RCC 7860 (cell line): Measurements from ENCODE around the gene AKAP8.
"Not testable (repeated sequence)": the region's sequence is repeated elsewhere in the genome, so short reads cannot be mapped to it uniquely, and the experiment has no call there.

ENCODE experiments used
- DNase-seq: peaks from one replicate; pipeline ENCODE4 v3.0.0-alpha.2; 2015; ENCODE audit warnings: low spot score
- FAIRE-seq: peaks from 2 replicates; lab custom pipeline; 2012; peaks lifted over from hg19 to GRCh38; lab: Jason Lieb, UNC

AKAP8 gene

DNA sequence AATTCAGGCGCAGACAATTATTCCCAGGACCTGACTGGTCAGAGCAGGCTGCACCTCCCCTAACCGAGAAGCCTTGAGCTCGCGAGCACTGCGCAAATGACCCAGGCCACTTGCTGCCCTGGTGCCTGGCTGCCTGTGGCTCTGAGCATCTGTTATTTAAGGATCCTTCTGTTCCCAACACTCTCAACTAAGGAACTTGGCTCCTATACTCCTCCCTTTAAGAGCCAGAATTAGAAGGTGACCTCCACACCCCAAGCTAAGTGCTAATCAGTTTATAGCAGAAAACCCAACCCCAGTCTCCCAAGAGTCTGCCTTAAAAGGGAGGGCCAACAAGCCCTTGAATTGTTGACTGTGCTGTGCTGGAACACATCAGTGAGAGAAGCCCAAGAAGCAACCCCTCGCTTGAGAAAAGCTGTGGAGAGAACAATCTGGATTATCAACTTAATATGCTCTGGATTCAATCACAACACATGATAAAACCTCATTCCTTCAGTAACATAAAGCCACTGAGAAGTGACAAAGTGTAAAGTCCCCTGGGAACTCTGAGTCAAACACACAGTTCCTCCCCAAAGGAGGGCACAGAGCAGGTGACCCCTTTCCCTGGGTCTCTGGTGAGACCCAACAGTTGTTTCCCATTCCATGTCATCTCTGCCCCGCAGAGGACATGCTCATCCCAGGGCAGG, 24.7 kb upstream of the AKAP8 start:
- DNase-seq (no peak), FAIRE-seq (no peak)

DNA sequence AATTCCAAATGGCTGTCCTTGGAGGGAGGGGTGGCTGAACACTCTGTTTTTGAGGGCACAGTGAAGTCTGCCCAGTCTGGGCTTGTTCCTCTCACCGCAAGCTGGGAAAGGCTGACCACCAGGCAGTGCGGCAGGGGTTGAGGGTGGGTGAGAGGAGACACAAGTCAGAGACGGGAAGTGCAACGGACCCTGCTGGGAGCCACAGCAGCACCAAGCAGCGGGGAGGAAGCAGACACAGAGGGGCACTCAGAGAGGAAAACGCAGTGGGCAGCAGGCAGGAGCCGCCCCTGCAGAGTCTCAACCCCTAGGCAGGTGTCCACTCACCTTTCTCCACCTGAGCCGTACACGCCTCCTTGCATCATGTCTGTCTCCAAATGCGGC, 23.6 kb upstream of the AKAP8 start:
- FAIRE-seq (no peak), DNase-seq (no peak)

DNA sequence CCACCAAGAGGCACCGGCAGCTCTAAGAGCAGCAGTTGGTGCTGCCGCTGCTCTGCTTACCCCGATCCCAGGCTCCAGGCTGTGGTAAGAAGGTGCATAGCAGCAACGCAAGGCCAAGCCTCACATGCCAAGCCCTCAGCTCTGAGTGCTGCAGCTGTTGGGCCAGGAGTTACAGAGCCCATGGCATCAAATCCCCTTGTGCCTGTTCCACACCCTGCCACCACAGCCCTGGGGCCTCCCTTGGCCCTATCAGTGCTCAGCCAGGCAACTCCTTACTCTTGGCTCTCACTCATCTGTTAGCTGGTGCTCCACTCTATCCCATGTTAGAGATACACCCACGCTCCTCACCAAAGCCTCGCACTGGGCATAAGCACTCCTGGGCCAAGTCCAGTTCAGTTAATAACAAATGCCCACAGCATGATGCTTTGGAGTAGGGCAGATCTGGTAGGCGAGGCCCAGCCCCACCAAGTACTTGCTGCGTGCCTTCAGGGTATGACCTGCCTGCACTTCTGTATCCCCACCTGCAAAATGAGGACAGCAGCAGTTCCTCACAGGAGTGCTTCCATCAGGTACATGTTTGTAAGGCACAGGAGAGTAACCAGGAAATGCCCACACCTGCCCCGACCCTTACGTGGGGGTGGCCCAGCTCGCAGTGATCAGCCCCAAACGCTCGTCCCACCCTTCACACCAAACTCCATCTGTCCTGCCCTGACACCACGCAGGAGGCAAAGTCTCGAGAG, 23.0 kb upstream of the AKAP8 start:
- DNase-seq (no peak), FAIRE-seq (no peak)

DNA sequence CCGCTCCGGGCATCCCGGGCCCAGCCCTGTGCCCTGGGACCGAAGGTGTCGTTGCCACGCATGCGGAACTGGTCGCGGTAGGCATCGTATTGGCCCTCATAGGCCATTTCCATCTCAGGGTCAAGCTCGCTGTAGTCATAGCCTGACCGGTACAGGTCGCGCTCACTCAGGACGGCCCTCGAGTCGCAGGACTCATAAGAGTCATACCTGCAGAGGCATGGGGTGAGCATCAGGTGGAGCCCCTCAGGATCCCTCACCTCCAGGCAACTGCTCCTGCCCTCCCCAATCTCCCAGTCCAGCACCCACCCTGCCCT, 21.8 kb upstream of the AKAP8 start:
- no peak for DNase-seq
- FAIRE-seq: no peak

DNA sequence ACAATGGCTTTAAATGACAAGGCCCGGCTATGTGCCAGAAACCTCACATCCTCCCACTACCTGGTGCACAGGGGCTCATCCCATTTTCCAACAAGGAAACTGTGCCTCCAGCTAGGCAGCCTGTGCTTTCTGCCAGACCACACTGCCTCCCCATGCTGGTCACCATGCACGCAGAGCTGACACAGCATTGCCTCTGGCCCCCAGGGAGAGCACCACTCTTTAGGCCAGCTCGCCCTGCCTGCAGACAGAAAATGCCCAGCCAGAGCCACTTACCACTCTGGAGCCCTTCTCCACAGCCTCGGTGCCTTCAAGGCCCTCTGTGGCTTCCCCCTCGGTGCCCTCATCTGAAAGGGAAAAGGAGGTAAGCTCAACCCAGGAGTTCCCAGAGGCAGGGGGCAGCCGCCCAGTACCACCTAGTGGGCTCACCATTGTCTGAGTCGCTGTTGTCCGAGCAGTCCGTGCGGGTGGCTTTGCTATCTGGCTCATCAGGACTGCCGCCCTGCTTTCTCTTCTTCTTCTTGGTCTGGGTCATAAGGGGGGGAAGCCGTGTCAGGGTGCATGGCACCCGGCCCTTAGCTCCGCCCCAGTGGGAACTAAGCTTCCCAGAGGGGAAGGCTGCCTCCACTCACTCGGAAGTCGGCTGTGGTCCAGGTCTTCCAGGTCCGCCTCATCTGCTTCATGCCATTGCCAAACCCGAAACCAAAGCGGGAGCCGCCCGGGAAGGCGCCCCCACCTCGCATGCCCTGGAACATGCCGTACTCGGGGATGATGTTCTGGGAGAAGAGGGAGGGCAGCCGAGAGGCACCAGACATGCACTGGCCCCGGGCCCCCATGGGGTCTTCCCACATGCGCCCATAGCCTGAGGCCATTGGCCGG, 21.2 kb upstream of the AKAP8 start:
- DNase-seq: no peak
- FAIRE-seq: no peak

DNA sequence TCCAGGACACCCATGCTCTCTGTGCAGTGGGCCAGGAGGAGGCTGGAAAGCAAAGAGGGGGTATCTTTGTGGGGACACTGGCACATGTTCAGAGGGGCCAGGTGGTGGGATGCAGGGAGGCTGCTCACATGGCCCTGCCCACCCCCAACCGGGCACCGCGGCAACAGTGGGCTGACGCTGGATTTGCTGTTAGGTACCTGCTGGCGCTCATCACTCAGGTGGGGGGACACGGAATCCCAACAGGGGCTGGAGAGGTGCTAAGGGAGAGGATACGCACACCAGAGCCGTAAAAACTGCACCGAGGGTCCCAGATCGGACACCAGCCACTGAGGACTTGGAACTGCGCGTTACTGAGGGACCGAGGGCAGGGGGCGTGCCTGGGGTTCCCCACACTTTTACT, 20.0 kb upstream of the AKAP8 start:
- FAIRE-seq (no peak), DNase-seq (no peak)

DNA sequence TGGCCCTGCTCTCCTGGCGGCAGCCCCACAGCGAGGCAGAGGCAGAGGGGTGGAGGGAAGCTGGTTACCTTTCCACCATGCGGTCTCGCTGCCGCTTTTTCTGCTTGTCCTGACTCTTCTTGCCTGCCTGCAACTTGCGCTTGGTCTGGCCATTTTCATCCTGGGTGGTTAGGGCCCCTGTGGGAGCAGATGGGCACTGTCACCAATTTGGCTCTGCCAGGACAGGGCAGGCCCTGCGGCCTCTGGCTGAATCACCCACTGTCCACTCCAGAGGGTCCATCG, 19.6 kb upstream of the AKAP8 start:
- no peak for DNase-seq
- FAIRE-seq: no peak

DNA sequence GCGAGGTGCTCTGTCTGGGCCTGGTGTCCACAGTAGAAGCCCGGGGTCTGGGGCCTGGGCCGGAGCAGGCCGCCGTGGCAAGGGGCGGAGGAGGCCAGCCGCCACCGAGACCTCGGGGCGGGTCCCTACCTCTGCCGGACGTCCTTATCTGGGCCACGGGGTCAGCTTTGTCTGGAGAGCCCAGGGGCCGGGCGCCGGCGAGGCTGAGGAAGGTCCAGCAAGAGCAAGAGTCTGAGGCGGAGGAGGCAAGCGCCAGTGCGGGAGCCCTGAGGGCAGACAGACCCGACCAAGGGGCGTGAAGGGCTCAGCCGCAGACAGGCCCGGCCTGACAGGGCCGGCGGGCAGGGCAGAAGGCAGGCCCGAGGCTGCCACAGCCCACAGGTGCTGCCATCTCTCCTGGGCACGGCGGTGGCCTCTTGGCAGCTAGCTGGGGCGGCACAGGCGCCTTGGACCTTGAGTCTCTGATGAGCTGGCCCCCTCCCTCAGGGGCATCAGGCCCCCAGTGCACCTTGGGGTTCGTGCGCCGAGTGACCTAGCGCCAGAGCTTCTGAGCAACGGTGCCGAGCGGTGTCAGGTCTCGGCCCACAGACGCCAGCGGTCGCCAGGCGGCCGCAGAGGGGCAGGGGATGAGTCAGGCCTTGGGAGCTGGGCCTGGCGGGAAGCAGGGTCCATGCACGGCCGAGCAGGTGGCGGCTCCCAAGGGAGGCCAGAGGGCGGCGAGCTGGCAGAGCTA, 19.1 kb upstream of the AKAP8 start:
- no peak for FAIRE-seq
- DNase-seq: no peak

DNA sequence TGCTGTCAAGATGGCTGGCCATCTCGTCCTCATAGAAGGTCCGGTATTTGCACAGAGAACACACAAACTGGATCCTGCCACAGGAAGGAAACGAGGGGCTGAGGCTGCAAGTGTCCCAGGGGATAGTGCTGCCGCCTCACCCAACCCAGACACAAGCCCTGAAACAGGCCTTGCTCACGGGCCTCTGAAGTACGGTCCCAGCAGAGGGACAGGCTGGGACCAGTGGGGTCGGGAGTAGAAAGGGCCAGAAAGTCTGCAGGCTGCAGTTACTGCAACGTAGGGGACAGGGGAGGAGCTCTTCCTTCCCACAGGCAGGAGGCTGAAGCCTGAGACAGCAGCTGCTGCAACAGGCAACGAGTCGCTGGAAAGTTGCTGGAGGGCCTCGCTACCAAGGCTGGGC, 18.2 kb upstream of the AKAP8 start:
- DNase-seq (no peak), FAIRE-seq (no peak)

DNA sequence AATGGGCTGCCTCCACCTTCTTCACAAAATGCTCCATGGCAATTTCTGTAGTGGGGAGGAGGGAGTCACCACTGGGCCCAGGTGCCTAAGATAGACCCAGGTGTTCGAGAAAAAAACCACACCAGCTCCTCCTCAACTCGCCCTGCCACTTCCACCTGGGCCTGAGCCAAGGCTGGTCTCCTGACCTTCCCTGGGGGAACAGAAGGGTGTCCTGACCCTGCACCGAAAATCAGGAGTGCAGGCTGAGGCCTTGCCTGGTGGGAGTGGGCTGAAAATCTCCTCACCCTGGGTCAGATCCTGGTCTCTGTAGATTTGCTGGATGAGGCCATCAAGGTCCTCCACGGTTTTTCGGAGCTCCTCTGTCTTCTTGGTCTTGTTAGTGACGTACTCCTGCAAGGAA, 17.6 kb upstream of the AKAP8 start:
- DNase-seq (no peak), FAIRE-seq (no peak)

DNA sequence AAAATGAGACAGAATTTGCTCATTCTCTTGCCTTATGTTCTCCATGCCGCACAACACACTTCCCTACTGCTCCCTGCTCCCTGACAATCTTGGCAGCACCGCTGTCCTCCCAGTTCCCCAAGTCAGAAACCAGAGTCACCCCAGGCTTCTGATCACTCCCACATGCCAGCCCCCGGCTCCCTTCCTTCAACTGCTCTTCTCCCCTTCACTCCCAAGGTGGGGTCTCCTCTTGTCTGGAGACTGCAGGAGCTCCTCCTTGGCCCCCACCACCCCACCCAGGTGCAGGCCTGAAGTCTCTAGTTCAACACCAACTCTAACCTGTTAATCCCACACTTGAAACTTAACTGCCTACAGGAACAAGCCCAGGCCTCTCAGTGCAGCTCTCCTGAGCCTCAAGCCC, 16.8 kb upstream of the AKAP8 start:
- DNase-seq (no peak), FAIRE-seq (no peak)

DNA sequence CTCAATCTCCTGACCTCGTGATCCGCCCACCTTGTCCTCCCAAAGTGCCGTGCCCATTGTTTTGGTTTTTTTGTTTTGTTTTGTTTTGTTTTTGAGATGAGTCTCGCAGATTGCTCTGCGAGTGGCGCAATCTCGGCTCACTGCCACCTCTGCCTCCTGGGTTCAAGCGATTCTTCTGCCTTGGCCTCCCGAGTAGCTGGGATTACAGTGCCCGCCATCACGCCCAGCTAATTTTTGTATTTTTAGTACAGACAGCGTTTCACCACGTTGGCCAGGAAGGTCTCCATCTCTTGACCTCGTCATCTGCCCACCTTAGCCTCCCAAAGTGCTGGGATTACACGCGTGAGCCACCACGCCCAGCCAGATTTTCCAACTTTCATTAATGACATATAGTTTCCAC, 15.7 kb upstream of the AKAP8 start:
- not testable (repeated sequence) for DNase-seq, FAIRE-seq

DNA sequence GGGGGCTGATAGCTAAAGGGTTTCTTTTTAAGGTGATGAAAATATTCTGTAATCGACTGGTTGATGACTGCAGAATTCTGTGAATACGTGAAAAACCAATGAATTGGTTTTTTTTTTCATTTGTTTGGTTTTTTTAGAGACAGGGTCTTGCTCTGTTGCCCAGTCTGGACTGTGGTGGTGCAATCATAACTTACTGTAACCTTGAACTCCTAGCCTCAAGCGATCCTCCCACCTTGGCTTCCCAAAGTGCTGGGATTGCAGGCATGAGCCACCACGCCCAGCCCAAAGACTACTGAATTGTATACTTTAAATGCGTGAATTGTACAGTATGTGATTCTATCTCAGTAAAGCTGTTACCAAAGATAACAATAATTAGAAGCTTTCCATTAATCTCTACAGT, 14.8 kb upstream of the AKAP8 start:
- FAIRE-seq (no peak), DNase-seq (no peak)

DNA sequence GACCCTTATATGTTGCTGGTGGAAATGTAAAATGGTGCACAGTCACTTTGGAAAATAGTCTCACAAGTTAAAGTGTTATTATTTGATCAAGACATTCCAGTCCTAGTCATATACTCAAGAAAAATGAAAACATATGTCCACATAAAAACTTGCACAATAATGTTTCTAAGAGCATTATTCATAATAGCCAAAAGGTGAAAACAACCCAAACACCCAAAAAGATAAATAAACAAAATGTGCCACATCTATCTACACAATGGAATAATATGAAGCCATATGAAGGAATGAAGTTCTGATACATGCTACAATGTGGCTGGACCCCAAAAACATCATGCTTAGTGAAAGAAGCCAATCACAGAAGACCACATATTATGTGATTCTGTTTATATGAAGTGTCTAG, 14.4 kb upstream of the AKAP8 start:
- DNase-seq: no peak
- FAIRE-seq: no peak

DNA sequence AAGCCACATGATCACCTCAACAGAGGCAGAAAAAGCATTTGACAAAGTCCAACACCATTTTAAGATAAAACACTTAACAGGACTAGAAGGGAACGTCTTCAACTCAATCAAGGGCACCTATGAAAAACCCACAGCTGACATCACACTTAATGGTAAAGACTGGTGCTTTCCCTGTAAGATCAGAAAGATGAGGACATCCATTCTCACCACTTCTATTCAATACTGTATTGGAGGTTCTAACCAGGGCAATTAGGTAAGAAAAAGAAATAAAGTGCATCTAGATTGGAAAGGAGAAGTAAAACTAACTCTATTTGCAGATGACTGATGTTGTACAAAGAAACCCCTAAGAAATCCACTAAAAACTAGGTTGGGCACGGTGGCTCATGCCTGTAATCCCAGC, 11.2 kb upstream of the AKAP8 start:
- DNase-seq (no peak), FAIRE-seq (no peak)

DNA sequence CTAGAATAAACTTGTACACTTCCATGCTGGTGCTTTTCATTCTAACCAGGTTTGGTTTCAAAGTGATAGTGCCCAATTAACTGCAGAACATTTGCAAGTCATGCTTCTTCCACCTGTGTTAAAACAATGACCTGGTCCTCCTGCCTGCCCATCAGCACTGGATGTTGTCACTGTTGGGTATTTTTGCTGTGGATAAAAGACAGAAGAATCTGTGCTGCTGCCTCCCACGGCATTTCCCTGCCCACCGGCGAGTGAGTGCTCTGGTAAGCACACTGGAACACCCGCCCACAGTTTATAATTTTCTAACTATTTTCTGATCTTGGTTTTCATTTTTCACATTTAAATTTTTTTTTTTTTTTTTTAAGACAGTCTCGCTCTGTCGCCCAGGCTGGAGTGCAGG, 2.3 kb upstream of the AKAP8 start:
- DNase-seq: no peak
- no peak for FAIRE-seq

DNA sequence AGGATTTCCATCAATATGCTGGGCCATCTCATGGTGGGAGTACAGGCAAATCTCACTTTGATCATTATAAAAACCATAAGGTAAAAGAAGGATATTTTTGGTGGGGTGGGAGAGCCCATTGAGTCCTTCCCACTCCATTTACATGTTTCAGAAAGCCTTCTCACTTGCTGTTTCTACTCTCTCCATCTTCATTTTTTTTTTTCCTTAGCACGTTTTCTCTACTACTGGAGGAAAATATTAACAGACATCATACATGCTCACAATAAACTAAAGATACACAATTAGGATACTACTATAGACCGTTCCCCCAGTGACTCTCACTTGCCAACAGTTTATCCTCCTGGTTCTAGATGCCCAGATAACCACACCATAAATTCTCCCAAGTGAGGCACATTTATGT, 1.8 kb upstream of the AKAP8 start:
- DNase-seq (no peak), FAIRE-seq (no peak)

DNA sequence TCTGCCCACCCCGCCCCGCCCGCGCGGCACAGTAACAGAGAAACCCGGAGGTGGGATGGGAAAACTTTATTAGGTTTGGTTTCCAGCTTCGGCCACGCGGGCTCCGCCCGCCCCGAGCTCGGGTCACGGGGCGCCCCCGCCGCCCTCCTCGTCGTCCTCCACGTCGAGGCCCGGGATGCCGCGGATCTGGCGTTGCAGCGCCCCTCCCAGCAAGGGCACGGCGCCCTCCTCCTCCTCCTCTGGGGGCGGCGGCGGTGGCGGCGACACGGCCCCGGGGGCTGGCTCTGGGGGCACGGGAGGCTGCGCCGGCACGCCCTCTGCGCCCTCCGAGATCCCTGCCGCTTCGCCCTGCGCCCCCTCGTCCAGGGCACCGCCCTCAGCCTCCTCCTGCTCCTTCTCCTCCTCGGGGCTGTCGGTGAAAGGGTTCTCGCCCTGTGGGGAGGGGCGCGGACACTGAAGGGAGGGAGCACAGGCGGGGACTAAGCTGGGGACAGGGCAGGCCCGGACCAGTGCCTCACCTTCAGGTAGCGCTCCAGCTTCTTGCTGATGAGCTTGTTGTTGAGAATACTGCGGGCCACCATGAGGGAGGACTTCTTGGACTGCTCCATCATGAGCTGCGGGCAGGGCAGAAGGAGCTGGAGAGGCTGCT, 536 bp upstream of the AKAP8 start:
- FAIRE-seq (no peak), DNase-seq (peak; percentile 36)

DNA sequence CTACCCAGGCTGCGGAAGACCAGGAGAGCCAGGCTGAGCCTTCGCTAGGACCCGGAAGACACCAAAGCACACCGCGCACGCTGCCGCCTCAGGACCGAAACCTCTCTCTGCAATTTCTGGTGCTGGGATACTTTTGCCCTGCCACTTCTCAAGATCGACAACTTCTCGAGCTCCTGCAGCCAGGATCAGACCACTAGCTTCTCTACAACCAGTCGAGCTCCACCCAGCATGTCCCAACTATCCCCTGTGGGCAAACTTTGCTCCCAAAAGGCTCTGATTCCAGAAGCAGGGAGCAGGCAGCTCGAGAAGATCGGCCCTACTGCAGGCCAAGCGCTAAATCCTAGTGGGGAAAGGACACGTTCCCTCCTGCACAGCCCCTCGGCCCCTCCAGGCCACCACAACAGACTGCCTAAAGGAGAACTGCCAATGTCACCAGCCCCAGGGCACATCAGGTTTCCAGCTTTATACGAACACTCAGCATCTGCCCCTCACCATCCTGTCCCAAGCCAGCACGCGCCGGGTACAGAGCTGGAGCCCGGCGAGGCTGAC, 979 bp downstream of the AKAP8 start:
- FAIRE-seq (no peak), DNase-seq (peak; percentile 39)

DNA sequence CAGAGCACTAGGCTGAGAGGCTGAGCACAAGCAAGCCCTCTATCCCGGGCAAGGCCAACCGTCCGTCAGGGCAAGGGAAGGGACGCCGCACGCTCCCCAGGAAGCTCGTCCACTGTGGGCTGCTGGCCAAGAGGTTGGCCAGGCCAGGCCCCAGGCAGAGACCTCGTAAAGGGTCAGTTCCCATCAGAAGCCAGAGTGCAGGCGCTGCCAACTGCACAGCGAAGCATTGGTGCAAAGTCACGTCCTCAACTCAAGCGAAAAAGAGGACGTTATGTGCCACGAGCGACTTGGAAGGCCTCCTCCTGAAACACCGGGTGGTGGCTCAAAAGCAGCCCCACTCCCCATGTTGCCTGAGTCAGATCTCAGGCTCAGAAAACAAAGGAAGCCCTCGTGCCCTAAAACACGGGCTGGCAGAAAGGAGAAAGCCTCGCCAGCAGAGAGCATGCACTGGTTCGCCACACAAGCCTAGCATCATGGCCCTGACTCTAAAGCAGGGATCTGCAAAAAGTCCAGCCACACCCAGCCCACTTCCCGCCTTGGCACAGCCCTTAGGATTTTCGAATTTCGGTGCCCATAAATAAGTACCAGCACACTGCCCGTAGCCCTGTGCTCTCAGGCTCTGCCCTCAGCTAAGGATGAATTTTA, 4.7 kb downstream of the AKAP8 start:
- FAIRE-seq (no peak), DNase-seq (no peak)
